Measurements from ENCODE around the gene BTBD16.

DNA sequence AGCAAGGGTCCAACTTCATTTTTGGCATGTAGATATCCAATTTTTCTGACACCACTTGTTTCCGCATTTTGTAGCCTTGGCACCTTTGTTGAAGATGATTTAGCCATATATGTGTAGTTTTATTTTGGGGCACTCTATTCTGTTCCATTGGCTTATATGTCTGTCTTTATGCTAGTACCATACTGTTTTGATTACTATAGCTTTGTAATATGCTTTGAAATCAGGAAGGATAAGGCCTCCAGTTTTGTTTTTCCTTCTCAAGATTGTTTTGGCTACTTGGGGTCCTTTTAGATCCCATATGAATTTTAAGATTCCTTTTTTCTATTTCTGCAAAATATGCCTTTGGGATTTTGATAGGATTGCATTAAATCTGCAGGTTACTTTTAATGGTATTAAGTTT, 9.5 kb upstream of the BTBD16 start:
- TF ChIP-seq POLR2A (IDR thresholded peaks at IDR 0.05; ENCODE audit: low read depth, low read length) (no peak), TAF1 (IDR thresholded peaks at IDR 0.05; ENCODE audit: low read depth, low read length) (no peak), POLR2AphosphoS5 (IDR thresholded peaks at IDR 0.05; ENCODE audit: low read depth, low read length) (no peak), SPI1 (IDR thresholded peaks at IDR 0.05; ENCODE audit: low read depth, low read length) (no peak), POU2F2 (IDR thresholded peaks at IDR 0.05; ENCODE audit: low read depth, low read length) (no peak)
